Testis (tissue), 5 donors: Measurements from ENCODE around the gene ZNF71. TPM values are rescaled to one million over a fixed set of nuclear protein-coding genes. Genes with fewer than 3 reads are reported as not detected.

ENCODE experiments used
- DNase-seq: peaks from one replicate; pipeline ENCODE4 v3.0.0-alpha.2; 2019
- H3K27ac ChIP-seq, 2 donors: fragments of 200-600 bp; sonication (generic); one replicate each; pipeline ENCODE4 v1.5.1; 2019
- H3K27me3 ChIP-seq: fragments of 200-600 bp; sonication (generic); one replicate; pipeline ENCODE4 v1.5.1; 2019
- H3K36me3 ChIP-seq: fragments of 200-600 bp; sonication (generic); one replicate; pipeline ENCODE4 v1.5.1; 2017; ENCODE audit warnings: low read depth; ENCODE audit errors: missing control alignments
- H3K4me1 ChIP-seq: fragments of 200-600 bp; sonication (generic); one replicate; pipeline ENCODE4 v1.5.1; 2019
- H3K4me3 ChIP-seq, 2 donors: fragments of 200-600 bp; sonication (generic); one replicate each; pipeline ENCODE4 v1.5.1; 2017 to 2019
- H3K9me3 ChIP-seq: fragments of 200-600 bp; sonication (generic); one replicate; pipeline ENCODE4 v1.5.1; 2017
- POLR2A ChIP-seq: fragments of 450-650 bp; IDR thresholded peaks from one replicate; pipeline ENCODE4 v1.6.1; 2017; ENCODE audit warnings: antibody characterized with exemption, mild to moderate bottlenecking, moderate library complexity
- WGBS, 2 donors: methylation state at CpG; one replicate each; pipeline ENCODE4 v1.1.5; 2018; 5-methylcytosine and 5-hydroxymethylcytosine counted together
- intact Hi-C: fragments of 100-400 bp; cut with DNase I; formaldehyde crosslinking; loops from one replicate; pipeline ENCODE4 v1.15.1; 2023; ENCODE audit warnings: low total_unique reads
- long read RNA-seq, 2 donors: transcript quantifications; one replicate each; lab custom pipeline, GENCODE V29; 2026
- polyA plus RNA-seq: library from polyadenylated mRNA; stranded (reverse); fragments of 350-450 nt; fragmentation: Illumina TruSeq; extraction: RNeasy Lipid Tissue Mini Kit (QIAGEN cat#74804); gene quantifications from one replicate; pipeline ENCODE4 v1.2.3, GENCODE V29; 2014; ENCODE audit warnings: low read depth, low replicate concordance; ENCODE audit not compliant: insufficient read depth
- total RNA-seq, 2 donors: library from RNA; depleted of rRNA; stranded (reverse); fragments of >200 nt; gene quantifications; one replicate each; pipeline ENCODE4 v1.2.3, GENCODE V29; 2016
- TF ChIP-seq, protein P1 (sequence below), 3 experiments: fragments of 450-650 bp in 2 of 3; fragments of 200-600 bp in 1 of 3; sonication (generic) in 1 of 3; IDR thresholded peaks; one replicate each; pipeline ENCODE4 v1.5.1; 2016 to 2019; ENCODE audit warnings: antibody characterized with exemption in 3 of 3, mild to moderate bottlenecking in 2 of 3, moderate library complexity in 1 of 3

Gene ZNF71
- total RNA-seq = 10 to 100 TPM; 18.3 to 19.6 TPM
- 7.2 TPM for polyA plus RNA-seq
- long read RNA-seq, donor 1, full-length matches to known transcripts = 5 of 5 reads
- long read RNA-seq, donor 1, partial matches to known transcripts = 0 of 5 reads
- long read RNA-seq, donor 1, other reads (novel, unspliced or antisense) = 0 of 5 reads
- long read RNA-seq, donor 2, full-length matches to known transcripts = 3 of 3 reads
- long read RNA-seq, donor 2, partial matches to known transcripts = 0 of 3 reads
- long read RNA-seq, donor 2, other reads (novel, unspliced or antisense) = 0 of 3 reads

DNA sequence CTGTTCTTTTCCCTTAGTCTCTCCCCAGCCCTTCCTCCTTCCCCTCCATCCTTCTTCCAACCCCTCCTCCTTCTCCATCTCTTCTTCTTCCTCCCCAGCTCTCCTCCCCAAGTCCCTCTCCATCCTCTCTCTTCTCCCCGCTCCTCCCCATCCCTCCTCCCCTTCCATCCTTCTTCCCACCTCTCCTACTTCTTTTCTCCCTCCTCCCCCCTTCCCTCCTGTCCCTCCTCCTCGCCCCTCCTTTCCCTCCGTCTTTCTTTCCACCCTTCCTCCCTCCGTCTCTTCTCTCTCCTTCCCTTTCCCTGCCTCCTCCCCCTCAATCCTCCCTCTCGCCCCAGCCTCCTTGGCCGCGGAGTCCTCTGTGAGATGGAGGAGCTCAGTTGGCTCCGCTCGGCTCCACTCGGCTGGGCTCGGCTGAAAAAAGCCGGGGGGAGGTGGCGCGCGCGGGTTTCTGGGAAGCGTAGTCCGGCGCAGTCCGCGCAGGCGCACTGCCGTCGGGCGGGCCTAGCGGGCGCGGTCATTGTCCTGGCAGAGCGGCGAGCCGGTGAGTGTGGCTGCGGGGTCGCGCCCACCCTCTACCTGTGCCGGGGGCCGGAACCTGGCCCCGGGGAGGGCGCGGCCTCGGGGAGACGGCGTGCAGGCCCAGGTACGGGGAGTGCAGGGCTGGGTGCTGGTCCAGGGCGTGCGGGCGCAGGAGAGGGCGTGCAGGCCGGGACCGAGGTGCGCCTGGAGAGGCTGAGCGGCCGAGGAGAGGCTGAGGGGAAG, at the start of gene ZNF71:
ZNF71 (plus strand) TSS at position 520 of the 765 bp plus-strand sequence. CDS start 6,257 bp downstream, outside the sequence.
- H3K4me3 ChIP-seq = peak within 1 kb of the TSS; percentile 85 to 88
- 0% methylated on average over 10 to 52 of the region's 52 CpGs for WGBS, 2 donors
- no peaks in the 10 kb centered on the region for H3K27me3 ChIP-seq
- H3K4me1 ChIP-seq = peaks cover 5% of the 10 kb centered on the region
- H3K9me3 ChIP-seq = no peaks in the 10 kb centered on the region
- DNase-seq = peak; percentile 92
- no peak for TF ChIP-seq POLR2A
- TF ChIP-seq, protein P1, sequence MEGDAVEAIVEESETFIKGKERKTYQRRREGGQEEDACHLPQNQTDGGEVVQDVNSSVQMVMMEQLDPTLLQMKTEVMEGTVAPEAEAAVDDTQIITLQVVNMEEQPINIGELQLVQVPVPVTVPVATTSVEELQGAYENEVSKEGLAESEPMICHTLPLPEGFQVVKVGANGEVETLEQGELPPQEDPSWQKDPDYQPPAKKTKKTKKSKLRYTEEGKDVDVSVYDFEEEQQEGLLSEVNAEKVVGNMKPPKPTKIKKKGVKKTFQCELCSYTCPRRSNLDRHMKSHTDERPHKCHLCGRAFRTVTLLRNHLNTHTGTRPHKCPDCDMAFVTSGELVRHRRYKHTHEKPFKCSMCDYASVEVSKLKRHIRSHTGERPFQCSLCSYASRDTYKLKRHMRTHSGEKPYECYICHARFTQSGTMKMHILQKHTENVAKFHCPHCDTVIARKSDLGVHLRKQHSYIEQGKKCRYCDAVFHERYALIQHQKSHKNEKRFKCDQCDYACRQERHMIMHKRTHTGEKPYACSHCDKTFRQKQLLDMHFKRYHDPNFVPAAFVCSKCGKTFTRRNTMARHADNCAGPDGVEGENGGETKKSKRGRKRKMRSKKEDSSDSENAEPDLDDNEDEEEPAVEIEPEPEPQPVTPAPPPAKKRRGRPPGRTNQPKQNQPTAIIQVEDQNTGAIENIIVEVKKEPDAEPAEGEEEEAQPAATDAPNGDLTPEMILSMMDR (IDR thresholded peaks at IDR 0.05) = peak in 1 of 3 experiments; percentile 5
- intact Hi-C loops = no loop called here
- peak within 1 kb of the TSS; percentile 71 for H3K27ac ChIP-seq
- H3K36me3 ChIP-seq = no peaks in the 10 kb centered on the region

DNA sequence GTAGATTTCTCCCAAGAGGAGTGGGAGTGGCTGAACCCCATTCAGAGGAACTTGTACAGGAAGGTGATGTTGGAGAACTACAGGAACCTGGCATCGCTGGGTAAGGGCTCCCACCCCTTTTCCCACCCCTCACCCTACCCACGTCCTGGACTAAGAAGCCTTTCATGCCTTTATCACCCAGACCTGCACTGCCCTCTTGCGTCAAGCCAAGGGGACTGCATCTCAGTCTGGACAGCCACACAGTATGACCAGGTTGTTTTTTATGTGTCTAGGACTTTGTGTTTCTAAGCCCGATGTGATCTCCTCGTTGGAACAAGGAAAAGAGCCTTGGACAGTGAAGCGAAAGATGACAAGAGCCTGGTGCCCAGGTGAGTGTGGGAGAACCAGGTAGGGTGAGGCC, 47.6 kb upstream of the ZNF71 start:
- no peak overlapping the region for H3K27ac ChIP-seq
- no peaks in the 10 kb centered on the region for H3K9me3 ChIP-seq
- no peak overlapping the region for H3K4me3 ChIP-seq
- 71 to 80% methylated on average over 6 of the region's 6 CpGs for WGBS, 2 donors
- DNase-seq = no peak
- H3K27me3 ChIP-seq = no peaks in the 10 kb centered on the region
- no peaks in the 10 kb centered on the region for H3K36me3 ChIP-seq
- no peaks in the 10 kb centered on the region for H3K4me1 ChIP-seq
- TF ChIP-seq POLR2A = no peak
- TF ChIP-seq, protein P1 (IDR thresholded peaks at IDR 0.05) = no peak
- intact Hi-C loops = no loop called here

DNA sequence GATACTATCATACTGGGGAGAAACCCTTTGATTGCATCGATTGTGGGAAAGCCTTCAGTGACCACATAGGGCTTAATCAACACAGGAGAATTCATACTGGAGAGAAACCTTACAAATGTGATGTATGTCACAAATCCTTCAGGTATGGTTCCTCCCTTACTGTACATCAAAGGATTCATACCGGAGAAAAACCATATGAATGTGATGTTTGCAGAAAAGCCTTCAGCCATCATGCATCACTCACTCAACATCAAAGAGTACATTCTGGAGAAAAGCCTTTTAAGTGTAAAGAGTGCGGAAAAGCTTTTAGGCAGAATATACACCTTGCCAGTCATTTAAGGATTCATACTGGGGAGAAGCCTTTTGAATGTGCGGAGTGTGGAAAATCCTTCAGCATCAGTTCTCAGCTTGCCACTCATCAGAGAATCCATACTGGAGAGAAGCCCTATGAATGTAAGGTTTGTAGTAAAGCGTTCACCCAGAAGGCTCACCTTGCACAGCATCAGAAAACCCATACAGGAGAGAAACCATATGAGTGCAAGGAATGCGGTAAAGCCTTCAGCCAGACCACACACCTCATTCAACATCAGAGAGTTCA, 40.7 kb upstream of the ZNF71 start:
- intact Hi-C loops = no loop called here
- Histone ChIP-seq H3K27me3 (no peaks in the 10 kb centered on the region), H3K36me3 (no peaks in the 10 kb centered on the region), H3K4me3 (no peak overlapping the region), H3K4me1 (no peaks in the 10 kb centered on the region), H3K27ac (no peak overlapping the region), H3K9me3 (no peaks in the 10 kb centered on the region)
- WGBS, 2 donors = 83 to 92% methylated on average over 6 of the region's 6 CpGs
- TF ChIP-seq, protein P1 (IDR thresholded peaks at IDR 0.05) = no peak
- TF ChIP-seq POLR2A = no peak
- no peak for DNase-seq

DNA sequence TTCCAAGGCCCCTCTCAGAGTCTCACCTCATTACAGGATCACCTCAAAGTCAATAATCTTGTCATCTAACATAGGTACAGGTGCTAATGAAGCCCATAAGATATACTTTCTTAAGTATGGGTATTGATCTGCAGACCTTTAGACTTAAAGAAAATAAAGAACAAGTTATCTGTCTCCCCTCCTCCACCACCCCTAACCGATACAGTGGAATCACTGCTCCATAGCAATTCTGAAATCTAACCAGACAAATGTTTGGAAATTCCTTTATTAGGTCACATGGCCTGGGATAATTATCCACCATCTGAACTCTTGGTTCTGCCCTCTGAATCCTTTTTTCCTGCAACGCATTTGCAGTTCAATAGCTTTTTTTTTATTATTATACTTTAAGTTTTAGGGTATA, 32.3 kb upstream of the ZNF71 start:
- intact Hi-C loops = no loop called here
- Histone ChIP-seq H3K4me3 (no peak overlapping the region), H3K36me3 (no peaks in the 10 kb centered on the region), H3K4me1 (peaks cover under 1% of the 10 kb centered on the region), H3K9me3 (no peaks in the 10 kb centered on the region), H3K27me3 (no peaks in the 10 kb centered on the region), H3K27ac (no peak overlapping the region)
- no peak for TF ChIP-seq POLR2A
- TF ChIP-seq, protein P1 (IDR thresholded peaks at IDR 0.05) = no peak
- WGBS, 2 donors = 95 to 97% methylated on average over 2 of the region's 2 CpGs
- DNase-seq = no peak
